Esophagus muscularis mucosa (tissue), 3 donors: ENCODE data around the gene SPTB.

ENCODE experiments used
- CTCF ChIP-seq, 3 experiments: fragments of 200-600 bp in 2 of 3; fragments of 450-650 bp in 1 of 3; sonication (generic) in 2 of 3; IDR thresholded peaks; one replicate each; pipeline ENCODE4 v1.5.1; 2017 to 2019; ENCODE audit warnings: antibody characterized with exemption in 3 of 3, mild to moderate bottlenecking in 2 of 3, moderate library complexity in 1 of 3
- POLR2A ChIP-seq: fragments of 450-650 bp; IDR thresholded peaks from one replicate; pipeline ENCODE4 v1.6.1; 2017; ENCODE audit warnings: antibody characterized with exemption, moderate library complexity, mild to moderate bottlenecking, low read depth

GRCh38 chr14:64915029-64915424, 35.3 kb upstream of the SPTB start:
- TF ChIP-seq CTCF (IDR thresholded peaks at IDR 0.05): no peak
- TF ChIP-seq POLR2A: no peak
